Transverse colon (tissue), 4 donors: ENCODE measurements around the gene FAM168B.

Source experiments
- CTCF ChIP-seq, 5 experiments: fragments of 200-600 bp in 3 of 5; fragments of 450-650 bp in 2 of 5; sonication (generic) in 3 of 5; IDR thresholded peaks; 1 replicate in 2 of 5; 2 replicates in 3 of 5; pipeline ENCODE4 v1.5.1; 2016 to 2017; ENCODE audit warnings: antibody characterized with exemption in 5 of 5, inconsistent platforms in 3 of 5, mild to moderate bottlenecking in 2 of 5, moderate library complexity in 1 of 5
- EP300 ChIP-seq: sonication (generic); formaldehyde crosslinking; IDR thresholded peaks from one replicate; pipeline ENCODE4 v1.6.1; 2017; ENCODE audit warnings: antibody characterized with exemption, low read depth
- POLR2A ChIP-seq: fragments of 450-650 bp; IDR thresholded peaks from one replicate; pipeline ENCODE4 v1.6.1; 2016; ENCODE audit warnings: antibody characterized with exemption, mild to moderate bottlenecking, moderate library complexity
- POLR2AphosphoS5 ChIP-seq, 3 donors: sonication (generic); formaldehyde crosslinking; IDR thresholded peaks; one replicate each; pipeline ENCODE4 v1.6.1; 2016; ENCODE audit warnings: antibody characterized with exemption in 3 of 3

GRCh38 chr2:131122496-131122895 is 29.2 kb upstream of the FAM168B start:
- TF ChIP-seq CTCF (IDR thresholded peaks at IDR 0.05) (no peak), POLR2A (no peak), POLR2AphosphoS5 (IDR thresholded peaks at IDR 0.05) (no peak), EP300 (no peak)
